Neutrophil (primary cell): ENCODE data around the gene OR7C1.
"Not testable (repeated sequence)": the region's sequence is repeated elsewhere in the genome, so short reads cannot be mapped to it uniquely, and the experiment has no call there.

Experiments used
- H3K27ac ChIP-seq: fragments of 200-600 bp; sonication (generic); 2 replicates; pipeline ENCODE4 v1.5.1; 2016; ENCODE audit warnings: mild to moderate bottlenecking, moderate library complexity
- H3K27me3 ChIP-seq: fragments of 200-600 bp; sonication (generic); 2 replicates; pipeline ENCODE4 v1.6.0; 2016; ENCODE audit warnings: mild to moderate bottlenecking
- H3K36me3 ChIP-seq: fragments of 200-600 bp; sonication (generic); 2 replicates; pipeline ENCODE4 v1.5.1; 2017
- H3K4me1 ChIP-seq, 2 experiments: fragments of 200-600 bp in 1 of 2; sonication (generic) in 1 of 2; 1 replicate in 1 of 2; 2 replicates in 1 of 2; pipeline versions ENCODE4 v1.5.1 to v1.6.1; 2013 to 2016; ENCODE audit warnings: low read depth in 1 of 2, low read length in 1 of 2, mild to moderate bottlenecking in 1 of 2, moderate library complexity in 1 of 2; ENCODE audit not compliant: control insufficient read depth in 1 of 2, insufficient read depth in 1 of 2
- H3K4me3 ChIP-seq, 2 experiments: fragments of 200-600 bp in 1 of 2; sonication (generic) in 1 of 2; 1 replicate in 1 of 2; 2 replicates in 1 of 2; pipeline ENCODE4 v1.5.1; 2013 to 2016; ENCODE audit warnings: low read depth in 1 of 2, low read length in 1 of 2, mild to moderate bottlenecking in 1 of 2, moderate library complexity in 1 of 2
- H3K9me3 ChIP-seq: fragments of 200-600 bp; sonication (generic); 2 replicates; pipeline ENCODE4 v1.5.1; 2016
- CTCF ChIP-seq: fragments of 200-600 bp; sonication (generic); IDR thresholded peaks from 2 replicates; pipeline ENCODE4 v1.5.1; 2016; ENCODE audit warnings: antibody characterized with exemption

OR7C1 gene

GRCh38 chr19:14770944-14771839 lies 63.8 kb downstream of the OR7C1 start:
- TF ChIP-seq CTCF = no peak
- Histone ChIP-seq H3K27ac (no peak overlapping the region), H3K9me3 (no peaks in the 10 kb centered on the region), H3K4me1 (peaks cover 13 to 15% of the 10 kb centered on the region in 2 experiments), H3K36me3 (peaks cover 67% of the 10 kb centered on the region), H3K4me3 (no peak overlapping the region), H3K27me3 (no peaks in the 10 kb centered on the region)

- no peak overlapping the region for H3K4me3 ChIP-seq
- H3K9me3 ChIP-seq = no peaks in the 10 kb centered on the region
- peaks cover 78% of the 10 kb centered on the region for H3K36me3 ChIP-seq
- peaks cover 2 to 11% of the 10 kb centered on the region in 2 experiments for H3K4me1 ChIP-seq
- H3K27ac ChIP-seq = no peak overlapping the region
- TF ChIP-seq CTCF = no peak
- H3K27me3 ChIP-seq = no peaks in the 10 kb centered on the region
Measured at GRCh38 chr19:14770136-14770535, 64.8 kb downstream of the OR7C1 start.

- no peak overlapping the region for H3K27ac ChIP-seq
- peaks cover 0 to 8% of the 10 kb centered on the region in 2 experiments for H3K4me1 ChIP-seq
- H3K27me3 ChIP-seq = no peaks in the 10 kb centered on the region
- peaks cover 87% of the 10 kb centered on the region for H3K36me3 ChIP-seq
- no peaks in the 10 kb centered on the region for H3K9me3 ChIP-seq
- H3K4me3 ChIP-seq = no peak overlapping the region
- TF ChIP-seq CTCF = no peak
Measured at GRCh38 chr19:14769201-14769600, 65.8 kb downstream of the OR7C1 start.

GRCh38 chr19:14768001-14768400 lies 67.0 kb downstream of the OR7C1 start:
- H3K9me3 ChIP-seq = no peaks in the 10 kb centered on the region
- H3K4me1 ChIP-seq = peaks cover 0 to 11% of the 10 kb centered on the region in 2 experiments
- peaks cover 85% of the 10 kb centered on the region for H3K36me3 ChIP-seq
- no peak for TF ChIP-seq CTCF
- H3K27me3 ChIP-seq = no peaks in the 10 kb centered on the region
- no peak overlapping the region for H3K4me3 ChIP-seq
- no peak overlapping the region for H3K27ac ChIP-seq

GRCh38 chr19:14767466-14767971 lies 67.5 kb downstream of the OR7C1 start:
- H3K4me1 ChIP-seq = peaks cover 0 to 11% of the 10 kb centered on the region in 2 experiments
- H3K4me3 ChIP-seq = no peak overlapping the region
- no peak overlapping the region for H3K27ac ChIP-seq
- TF ChIP-seq CTCF = no peak
- H3K9me3 ChIP-seq = no peaks in the 10 kb centered on the region
- peaks cover 88% of the 10 kb centered on the region for H3K36me3 ChIP-seq
- no peaks in the 10 kb centered on the region for H3K27me3 ChIP-seq

GRCh38 chr19:14765841-14766240 lies 69.1 kb downstream of the OR7C1 start:
- H3K4me3 ChIP-seq, H3K27ac ChIP-seq, H3K4me1 ChIP-seq, H3K9me3 ChIP-seq, H3K27me3 ChIP-seq: not testable (repeated sequence)
- peaks cover 84% of the 10 kb centered on the region for H3K36me3 ChIP-seq

GRCh38 chr19:14765403-14765802 lies 69.6 kb downstream of the OR7C1 start:
- not testable (repeated sequence) for H3K27me3 ChIP-seq, H3K4me3 ChIP-seq, H3K27ac ChIP-seq, H3K4me1 ChIP-seq, H3K9me3 ChIP-seq
- peaks cover 86% of the 10 kb centered on the region for H3K36me3 ChIP-seq
